ENCODE results near the gene WDFY4. TPM values are rescaled to one million over a fixed set of nuclear protein-coding genes. Genes with fewer than 3 reads are reported as not detected.

WDFY4 gene
- total and polyA plus RNA-seq, 2 donors (not counting 1 experiment from before 2014, with no cell fraction given) = 0.06 to 0.66 TPM

- Histone ChIP-seq H3K4me1 (ENCODE audit: control insufficient read depth, extremely low read depth, insufficient read depth, low read length) (no peaks in the 10 kb centered on the region), H2AFZ (ENCODE audit: low read length) (no peak overlapping the region), H3K9ac (ENCODE audit: insufficient read depth, low read length) (no peak overlapping the region), H3K9me3 (ENCODE audit: control insufficient read depth, insufficient read depth, low read depth, low read length) (no peaks in the 10 kb centered on the region), H3K27me3 (ENCODE audit: control insufficient read depth, insufficient read depth, low read length) (peaks cover 9% of the 10 kb centered on the region), H3K79me2 (ENCODE audit: control insufficient read depth, insufficient read depth, low read length) (no peaks in the 10 kb centered on the region), H3K4me2 (ENCODE audit: extremely low read depth, insufficient read depth, low read length) (no peak overlapping the region), H3K36me3 (ENCODE audit: control insufficient read depth, insufficient read depth, low read length) (no peaks in the 10 kb centered on the region), H3K27ac (ENCODE audit: insufficient read depth, low read length) (no peak overlapping the region), H4K20me1 (ENCODE audit: control insufficient read depth, extremely low read depth, insufficient read depth, low read length) (no peaks in the 10 kb centered on the region), H3K4me3 (replicated peaks in 1 of 4; ENCODE audit: control extremely low read depth in 1 of 4, insufficient read depth in 1 of 4, low read depth in 3 of 4, low read length in 4 of 4) (no peak overlapping the region)
- TF ChIP-seq CTCF (conservative IDR thresholded peaks at IDR 0.05 in 1 of 2, IDR thresholded peaks at IDR 0.05 in 1 of 2; ENCODE audit: low read depth in 1 of 2, low read length in 2 of 2) (no peak), EZH2 (IDR thresholded peaks at IDR 0.05; ENCODE audit: low read length, missing control alignments) (no peak)
- DNase-seq (ENCODE audit: low read depth in 2 of 2) = no peak
Measured at GRCh38 chr10:48697091-48697490, 12.4 kb downstream of the WDFY4 start.

GRCh38 chr10:48697821-48698764 is 13.4 kb downstream of the WDFY4 start:
- Histone ChIP-seq H3K27ac (ENCODE audit: insufficient read depth, low read length) (no peak overlapping the region), H3K36me3 (ENCODE audit: control insufficient read depth, insufficient read depth, low read length) (no peaks in the 10 kb centered on the region), H3K4me2 (ENCODE audit: extremely low read depth, insufficient read depth, low read length) (no peak overlapping the region), H2AFZ (ENCODE audit: low read length) (no peak overlapping the region), H3K9ac (ENCODE audit: insufficient read depth, low read length) (no peak overlapping the region), H3K79me2 (ENCODE audit: control insufficient read depth, insufficient read depth, low read length) (no peaks in the 10 kb centered on the region), H3K27me3 (ENCODE audit: control insufficient read depth, insufficient read depth, low read length) (peaks cover 9% of the 10 kb centered on the region), H4K20me1 (ENCODE audit: control insufficient read depth, extremely low read depth, insufficient read depth, low read length) (no peaks in the 10 kb centered on the region), H3K9me3 (ENCODE audit: control insufficient read depth, insufficient read depth, low read depth, low read length) (no peaks in the 10 kb centered on the region), H3K4me1 (ENCODE audit: control insufficient read depth, extremely low read depth, insufficient read depth, low read length) (no peaks in the 10 kb centered on the region), H3K4me3 (replicated peaks in 1 of 4; ENCODE audit: control extremely low read depth in 1 of 4, insufficient read depth in 1 of 4, low read depth in 3 of 4, low read length in 4 of 4) (no peak overlapping the region)
- TF ChIP-seq CTCF (conservative IDR thresholded peaks at IDR 0.05 in 1 of 2, IDR thresholded peaks at IDR 0.05 in 1 of 2; ENCODE audit: low read depth in 1 of 2, low read length in 2 of 2) (no peak), EZH2 (IDR thresholded peaks at IDR 0.05; ENCODE audit: low read length, missing control alignments) (no peak)
- DNase-seq (ENCODE audit: low read depth in 2 of 2) = no peak

- Histone ChIP-seq H3K79me2 (ENCODE audit: control insufficient read depth, insufficient read depth, low read length) (no peaks in the 10 kb centered on the region), H3K4me3 (replicated peaks in 1 of 4; ENCODE audit: control extremely low read depth in 1 of 4, insufficient read depth in 1 of 4, low read depth in 3 of 4, low read length in 4 of 4) (no peak overlapping the region), H3K9me3 (ENCODE audit: control insufficient read depth, insufficient read depth, low read depth, low read length) (no peaks in the 10 kb centered on the region), H3K36me3 (ENCODE audit: control insufficient read depth, insufficient read depth, low read length) (no peaks in the 10 kb centered on the region), H3K27me3 (ENCODE audit: control insufficient read depth, insufficient read depth, low read length) (peaks cover 9% of the 10 kb centered on the region), H3K4me2 (ENCODE audit: extremely low read depth, insufficient read depth, low read length) (no peak overlapping the region), H3K4me1 (ENCODE audit: control insufficient read depth, extremely low read depth, insufficient read depth, low read length) (no peaks in the 10 kb centered on the region), H3K27ac (ENCODE audit: insufficient read depth, low read length) (no peak overlapping the region), H3K9ac (ENCODE audit: insufficient read depth, low read length) (no peak overlapping the region), H2AFZ (ENCODE audit: low read length) (no peak overlapping the region), H4K20me1 (ENCODE audit: control insufficient read depth, extremely low read depth, insufficient read depth, low read length) (no peaks in the 10 kb centered on the region)
- TF ChIP-seq EZH2 (IDR thresholded peaks at IDR 0.05; ENCODE audit: low read length, missing control alignments) (no peak), CTCF (conservative IDR thresholded peaks at IDR 0.05 in 1 of 2, IDR thresholded peaks at IDR 0.05 in 1 of 2; ENCODE audit: low read depth in 1 of 2, low read length in 2 of 2) (no peak)
- no peak for DNase-seq (ENCODE audit: low read depth in 2 of 2)
Measured at GRCh38 chr10:48699011-48699627, 14.4 kb downstream of the WDFY4 start.
